Glutamatergic neuron (in vitro differentiated cells): ENCODE results near the gene TMEM39B. TPM values are rescaled to one million over a fixed set of nuclear protein-coding genes. Genes with fewer than 3 reads are reported as not detected.

Source experiments
- DNase-seq: peaks from one replicate; pipeline ENCODE4 v3.0.0; 2022
- H3K27ac Mint-ChIP-seq: one replicate; pipeline ENCODE4 v1.8.0; 2020; ENCODE audit warnings: mild to moderate bottlenecking, mixed read lengths, inconsistent platforms; ENCODE audit not compliant: unreplicated experiment
- H3K27me3 Mint-ChIP-seq: one replicate; pipeline ENCODE4 v1.8.0; 2020; ENCODE audit warnings: mild to moderate bottlenecking, moderate library complexity, mixed read lengths, inconsistent platforms; ENCODE audit not compliant: unreplicated experiment
- H3K36me3 Mint-ChIP-seq: one replicate; pipeline ENCODE4 v1.8.0; 2020; ENCODE audit warnings: mild to moderate bottlenecking, mixed read lengths, inconsistent platforms; ENCODE audit not compliant: unreplicated experiment
- H3K4me1 Mint-ChIP-seq: one replicate; pipeline ENCODE4 v1.8.0; 2020; ENCODE audit warnings: mild to moderate bottlenecking, low read depth, mixed read lengths, inconsistent platforms; ENCODE audit not compliant: unreplicated experiment
- H3K4me3 Mint-ChIP-seq: one replicate; pipeline ENCODE4 v1.8.0; 2020; ENCODE audit warnings: mild to moderate bottlenecking, mixed read lengths, inconsistent platforms; ENCODE audit not compliant: unreplicated experiment
- H3K9me3 Mint-ChIP-seq: one replicate; pipeline ENCODE4 v1.8.0; 2020; ENCODE audit warnings: mild to moderate bottlenecking, moderate library complexity, mixed read lengths, inconsistent platforms; ENCODE audit not compliant: unreplicated experiment
- CTCF ChIP-seq: fragments of 200-600 bp; sonication (generic); IDR thresholded peaks from one replicate; pipeline ENCODE4 v1.5.0; 2021; ENCODE audit not compliant: partially characterized antibody, unreplicated experiment
- total RNA-seq: library from RNA; stranded (reverse); fragmentation: NEBNext Ultra II Directional; extraction: Animal tissue kit (Norgen Biotek cat#: 25700); gene quantifications from one replicate; pipeline ENCODE4 v1.2.1, GENCODE V29; 2021; ENCODE audit not compliant: unreplicated experiment

Gene TMEM39B
- total RNA-seq, 1 donor from 2014 or later, result 23.2 TPM

GRCh38 chr1:32032275-32032615 is 40.5 kb upstream of the TMEM39B start:
- H3K27me3 Mint-ChIP-seq, result no peaks in the 10 kb centered on the region
- H3K4me3 Mint-ChIP-seq, result no peak overlapping the region
- H3K9me3 Mint-ChIP-seq, result no peaks in the 10 kb centered on the region
- no peaks in the 10 kb centered on the region for H3K36me3 Mint-ChIP-seq
- no peak for DNase-seq
- H3K27ac Mint-ChIP-seq, result no peak overlapping the region
- H3K4me1 Mint-ChIP-seq, result peaks cover 4% of the 10 kb centered on the region
- no peak for TF ChIP-seq CTCF

- Mint-ChIP-seq H3K9me3 (peaks cover 4% of the 10 kb centered on the region), H3K27ac (no peak overlapping the region), H3K36me3 (no peaks in the 10 kb centered on the region)
Observed at GRCh38 chr1:32035119-32035518, 37.6 kb upstream of the TMEM39B start.

GRCh38 chr1:32040711-32041110 is 32.0 kb upstream of the TMEM39B start:
- no peak for DNase-seq
- Mint-ChIP-seq H3K36me3 (no peaks in the 10 kb centered on the region), H3K4me3 (no peak overlapping the region), H3K27me3 (no peaks in the 10 kb centered on the region), H3K4me1 (peaks cover 3% of the 10 kb centered on the region), H3K27ac (peak overlapping the region; percentile 10), H3K9me3 (peaks cover 6% of the 10 kb centered on the region)
- TF ChIP-seq CTCF, result no peak

More at GRCh38 chr1:32035119-32035518, 37.6 kb upstream of the TMEM39B start:
- TF ChIP-seq CTCF, result no peak
- Mint-ChIP-seq H3K4me3 (no peak overlapping the region), H3K27me3 (no peaks in the 10 kb centered on the region), H3K4me1 (peaks cover 3% of the 10 kb centered on the region)
- DNase-seq, result no peak

GRCh38 chr1:32042330-32042729 is 30.4 kb upstream of the TMEM39B start:
- H3K27me3 Mint-ChIP-seq, result no peaks in the 10 kb centered on the region
- H3K27ac Mint-ChIP-seq, result peak overlapping the region; percentile 59
- no peak overlapping the region for H3K4me3 Mint-ChIP-seq
- no peak for TF ChIP-seq CTCF
- no peak for DNase-seq
- H3K9me3 Mint-ChIP-seq, result peaks cover 6% of the 10 kb centered on the region
- no peaks in the 10 kb centered on the region for H3K36me3 Mint-ChIP-seq
- peaks cover 3% of the 10 kb centered on the region for H3K4me1 Mint-ChIP-seq

- no peak overlapping the region for H3K27ac Mint-ChIP-seq
- no peak overlapping the region for H3K4me3 Mint-ChIP-seq
- peaks cover 3% of the 10 kb centered on the region for H3K4me1 Mint-ChIP-seq
- H3K36me3 Mint-ChIP-seq, result no peaks in the 10 kb centered on the region
- no peaks in the 10 kb centered on the region for H3K27me3 Mint-ChIP-seq
- peaks cover 7% of the 10 kb centered on the region for H3K9me3 Mint-ChIP-seq
- no peak for TF ChIP-seq CTCF
- no peak for DNase-seq
Observed at GRCh38 chr1:32044234-32044633, 28.5 kb upstream of the TMEM39B start.
